ENCODE data around the gene CNGB1. TPM values are rescaled to one million over a fixed set of nuclear protein-coding genes. Genes with fewer than 3 reads are reported as not detected.

CNGB1 gene
- total RNA-seq, 1 donor from 2014 or later: 0.91 TPM

GRCh38 chr16:58002936-58003335 lies 32.0 kb upstream of the CNGB1 start:
- no peaks in the 10 kb centered on the region for H3K36me3 Mint-ChIP-seq (ENCODE audit: unreplicated experiment)
- no peak for TF ChIP-seq CTCF (IDR thresholded peaks at IDR 0.05; ENCODE audit: partially characterized antibody, unreplicated experiment)
- peaks cover 8% of the 10 kb centered on the region for H3K27me3 Mint-ChIP-seq (ENCODE audit: unreplicated experiment)
- H3K9me3 Mint-ChIP-seq (ENCODE audit: unreplicated experiment): peaks cover 14% of the 10 kb centered on the region
- H3K4me3 Mint-ChIP-seq (ENCODE audit: unreplicated experiment): no peak overlapping the region
- H3K27ac Mint-ChIP-seq (ENCODE audit: unreplicated experiment): no peak overlapping the region
- peak; percentile 9 for DNase-seq
- H3K4me1 Mint-ChIP-seq (ENCODE audit: low read depth, unreplicated experiment): peaks cover 17% of the 10 kb centered on the region

GRCh38 chr16:58002416-58002800 lies 31.5 kb upstream of the CNGB1 start:
- Mint-ChIP-seq H3K9me3 (ENCODE audit: unreplicated experiment) (peaks cover 14% of the 10 kb centered on the region), H3K27ac (ENCODE audit: unreplicated experiment) (no peak overlapping the region), H3K36me3 (ENCODE audit: unreplicated experiment) (no peaks in the 10 kb centered on the region), H3K4me3 (ENCODE audit: unreplicated experiment) (peak overlapping the region; percentile 92), H3K27me3 (ENCODE audit: unreplicated experiment) (peaks cover 8% of the 10 kb centered on the region), H3K4me1 (ENCODE audit: low read depth, unreplicated experiment) (peaks cover 17% of the 10 kb centered on the region)
- no peak for TF ChIP-seq CTCF (IDR thresholded peaks at IDR 0.05; ENCODE audit: partially characterized antibody, unreplicated experiment)
- DNase-seq: no peak

GRCh38 chr16:58001781-58002415 lies 31.0 kb upstream of the CNGB1 start:
- Mint-ChIP-seq H3K4me3 (ENCODE audit: unreplicated experiment) (peak overlapping the region; percentile 92), H3K27ac (ENCODE audit: unreplicated experiment) (peak overlapping the region; percentile 89)
- no peak for TF ChIP-seq CTCF (IDR thresholded peaks at IDR 0.05; ENCODE audit: partially characterized antibody, unreplicated experiment)

GRCh38 chr16:58000706-58001676 lies 30.1 kb upstream of the CNGB1 start, which contains the start of gene USB1:
Gene USB1, plus strand, starts transcription at chr16:58001407. Its CDS starts 77 bp downstream, at chr16:58001484.
- no peaks in the 10 kb centered on the region for H3K36me3 Mint-ChIP-seq (ENCODE audit: unreplicated experiment)
- H3K4me3 Mint-ChIP-seq (ENCODE audit: unreplicated experiment): peak within 1 kb of the TSS; percentile 92
- H3K4me1 Mint-ChIP-seq (ENCODE audit: low read depth, unreplicated experiment): peaks cover 17% of the 10 kb centered on the region
- peak; percentile 58 for TF ChIP-seq CTCF (IDR thresholded peaks at IDR 0.05; ENCODE audit: partially characterized antibody, unreplicated experiment)
- peak; percentile 95 for DNase-seq
- H3K9me3 Mint-ChIP-seq (ENCODE audit: unreplicated experiment): peaks cover 11% of the 10 kb centered on the region
- H3K27me3 Mint-ChIP-seq (ENCODE audit: unreplicated experiment): peaks cover 8% of the 10 kb centered on the region
- peak within 1 kb of the TSS; percentile 89 for H3K27ac Mint-ChIP-seq (ENCODE audit: unreplicated experiment)

More at GRCh38 chr16:58001781-58002415, 31.0 kb upstream of the CNGB1 start:
- Mint-ChIP-seq H3K27me3 (ENCODE audit: unreplicated experiment) (peaks cover 8% of the 10 kb centered on the region), H3K4me1 (ENCODE audit: low read depth, unreplicated experiment) (peaks cover 17% of the 10 kb centered on the region), H3K9me3 (ENCODE audit: unreplicated experiment) (peaks cover 11% of the 10 kb centered on the region), H3K36me3 (ENCODE audit: unreplicated experiment) (no peaks in the 10 kb centered on the region)
- no peak for DNase-seq

All from glutamatergic neuron (in vitro differentiated cells).